ENCODE measurements around the gene BPIFB4.
"Not testable (repeated sequence)": the region's sequence is repeated elsewhere in the genome, so short reads cannot be mapped to it uniquely, and the experiment has no call there.

Gene BPIFB4

DNA sequence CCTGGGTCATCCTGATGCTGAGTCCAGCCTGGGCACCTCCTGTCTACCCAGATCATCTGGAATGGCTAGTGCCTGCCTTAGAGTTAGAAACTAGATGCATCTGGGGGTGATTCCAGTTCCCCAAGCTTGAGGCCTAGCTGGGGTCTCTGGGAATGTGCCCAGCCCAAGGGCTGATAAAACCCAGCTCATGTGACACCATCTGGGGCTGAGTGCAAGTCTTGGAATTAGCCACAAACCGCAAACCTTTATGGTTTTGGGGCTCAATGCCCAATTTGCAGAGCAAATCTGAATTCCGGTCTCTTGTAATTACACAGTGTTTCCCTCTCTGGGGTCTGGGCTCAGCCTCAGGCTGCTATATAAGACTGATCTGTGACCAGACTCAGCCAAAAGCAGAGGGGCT is at the start of gene BPIFB4:
BPIFB4 (plus strand) TSS at position 385 of the 400 bp plus-strand sequence. CDS start 1,884 bp downstream, outside the sequence.
- DNase-seq (ENCODE audit: low spot score): no peak

DNA sequence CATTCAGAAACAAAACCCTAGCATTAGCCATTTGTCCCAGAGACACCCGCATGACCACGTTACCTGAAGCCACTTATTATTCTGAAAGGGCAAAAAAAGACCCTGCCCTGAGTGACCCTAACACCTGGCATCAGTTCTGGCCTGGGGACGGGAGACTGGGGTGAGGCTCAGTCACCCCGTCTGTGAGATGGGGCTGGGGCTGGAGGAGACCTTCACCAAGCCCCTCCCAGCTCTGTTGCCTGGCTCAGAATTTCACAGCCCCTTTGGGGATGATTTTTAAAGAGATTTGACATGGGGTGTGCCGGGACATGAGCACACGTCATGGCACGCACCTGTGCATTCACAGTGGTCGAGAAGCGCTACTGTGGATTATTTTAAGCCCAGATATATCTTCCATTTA is 49.4 kb upstream of the BPIFB4 start:
- DNase-seq (ENCODE audit: low spot score): no peak

GRCh38 chr20:33030569-33030968 is 48.9 kb upstream of the BPIFB4 start:
- DNase-seq (ENCODE audit: low spot score): no peak

DNA sequence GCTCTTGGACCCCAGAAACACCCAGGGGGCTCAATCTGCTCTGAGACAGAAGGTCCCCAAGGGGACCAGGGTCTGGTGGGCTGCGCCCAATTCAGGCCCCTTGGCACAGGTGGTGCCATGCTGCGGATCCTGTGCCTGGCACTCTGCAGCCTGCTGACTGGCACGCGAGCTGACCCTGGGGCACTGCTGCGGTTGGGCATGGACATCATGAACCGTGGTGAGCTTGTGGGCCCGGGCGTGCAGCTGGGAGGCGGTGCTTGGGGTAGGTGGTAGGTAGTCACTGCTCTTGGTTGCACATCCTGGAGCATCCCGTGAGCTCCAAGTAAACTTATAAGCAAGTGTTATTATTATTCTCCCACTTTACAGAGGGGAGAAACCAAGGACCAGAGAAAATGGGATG is 47.9 kb upstream of the BPIFB4 start, which contains the start of gene BPIFB6:
BPIFB6 (plus strand) TSS at position 118 of the 400 bp plus-strand sequence; CDS start at position 118, 0 bp downstream.
- DNase-seq (ENCODE audit: low spot score): no peak

- no peak for DNase-seq (ENCODE audit: low spot score)
Observed at GRCh38 chr20:33032555-33032954, 46.9 kb upstream of the BPIFB4 start.

DNA sequence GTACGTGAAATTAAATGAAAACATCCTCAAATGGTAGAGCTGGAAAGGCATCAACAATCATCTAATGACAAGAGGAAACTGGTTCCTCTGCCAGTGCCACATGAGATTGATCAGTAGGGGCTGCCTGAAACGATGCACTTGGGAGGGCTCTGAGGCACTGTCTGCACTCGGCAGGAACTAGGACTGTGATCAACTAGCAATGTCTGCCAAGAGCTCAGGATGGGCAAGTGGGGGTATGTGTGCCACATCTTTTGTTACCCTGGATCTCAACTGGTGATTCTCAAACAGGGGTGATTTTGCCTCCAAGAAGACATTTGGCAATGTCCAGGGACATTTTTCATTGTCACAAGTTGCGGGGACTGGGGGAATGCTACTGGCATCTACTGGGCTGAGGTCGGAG is 46.1 kb upstream of the BPIFB4 start:
- DNase-seq (ENCODE audit: low spot score): no peak

- no peak for DNase-seq (ENCODE audit: low spot score)
Observed at GRCh38 chr20:33034115-33034514, 45.3 kb upstream of the BPIFB4 start.

DNA sequence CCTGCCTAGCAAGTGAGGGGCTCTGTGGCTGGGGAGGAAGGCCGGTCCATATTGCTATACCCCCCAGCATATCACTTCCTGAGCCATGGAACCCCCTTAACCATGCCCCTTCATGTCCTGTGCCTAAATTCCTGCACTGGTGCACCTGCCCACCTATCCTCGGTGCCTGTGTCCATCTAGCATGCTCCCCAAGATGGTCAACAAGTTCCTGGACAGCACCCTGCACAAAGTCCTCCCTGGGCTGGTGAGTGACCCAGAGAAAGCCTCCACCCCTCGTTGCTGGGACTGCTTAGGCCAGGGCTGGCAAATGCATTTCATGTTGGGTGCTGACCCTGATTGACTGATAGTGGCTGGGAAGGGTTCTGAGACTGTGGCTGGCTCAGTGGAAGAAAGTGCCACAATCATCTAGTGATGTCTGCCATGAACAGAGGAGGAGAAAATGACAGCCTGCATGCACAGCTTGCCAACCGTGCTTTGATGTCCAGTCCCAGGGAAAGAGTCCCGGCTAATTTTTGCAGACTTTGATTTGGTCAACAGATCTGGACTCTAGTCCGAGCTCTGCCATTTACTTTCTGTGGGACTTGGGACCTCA is 44.4 kb upstream of the BPIFB4 start:
- no peak for DNase-seq (ENCODE audit: low spot score)

- no peak for DNase-seq (ENCODE audit: low spot score)
Observed at GRCh38 chr20:33037456-33037855, 42.0 kb upstream of the BPIFB4 start.

DNA sequence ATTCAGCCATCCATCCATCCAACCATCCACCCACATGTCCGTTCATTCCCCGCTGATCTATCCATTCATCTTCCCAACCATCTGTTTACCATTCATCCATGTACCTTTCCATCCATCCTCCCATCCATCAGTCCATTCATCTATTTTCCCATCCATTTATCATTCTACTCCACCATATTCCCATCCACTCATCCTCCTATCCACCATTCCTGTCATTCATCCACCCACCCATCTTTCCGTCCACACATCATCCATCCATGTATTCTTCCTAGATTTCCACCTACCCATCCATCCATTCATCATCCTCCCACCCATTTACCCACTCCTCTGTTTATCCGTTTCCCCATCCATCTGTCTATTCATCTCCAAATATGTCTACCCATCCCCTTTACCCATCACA is 41.2 kb upstream of the BPIFB4 start:
- DNase-seq (ENCODE audit: low spot score): no peak

DNA sequence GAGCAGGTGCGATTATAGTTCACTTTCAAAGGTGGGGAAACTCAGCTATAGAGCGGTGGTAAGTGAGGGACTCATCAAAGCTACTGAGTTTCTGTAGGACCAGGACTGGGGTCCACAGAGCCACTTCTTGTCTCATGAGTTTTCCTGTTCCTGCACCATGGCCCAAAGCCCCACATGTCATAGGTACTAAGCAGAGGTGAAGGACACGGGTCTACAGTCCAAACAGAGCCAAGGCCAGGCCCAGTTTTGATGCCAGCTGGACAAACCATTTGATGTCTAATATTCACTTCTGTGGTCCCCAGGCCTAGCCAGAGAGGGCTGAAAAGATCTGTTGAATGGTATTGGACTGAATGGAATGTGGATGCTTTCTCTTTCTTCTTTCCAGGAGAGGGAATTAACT is 37.0 kb upstream of the BPIFB4 start:
- no peak for DNase-seq (ENCODE audit: low spot score)

- DNase-seq (ENCODE audit: low spot score): no peak
Observed at GRCh38 chr20:33042983-33043730, 36.3 kb upstream of the BPIFB4 start.

DNA sequence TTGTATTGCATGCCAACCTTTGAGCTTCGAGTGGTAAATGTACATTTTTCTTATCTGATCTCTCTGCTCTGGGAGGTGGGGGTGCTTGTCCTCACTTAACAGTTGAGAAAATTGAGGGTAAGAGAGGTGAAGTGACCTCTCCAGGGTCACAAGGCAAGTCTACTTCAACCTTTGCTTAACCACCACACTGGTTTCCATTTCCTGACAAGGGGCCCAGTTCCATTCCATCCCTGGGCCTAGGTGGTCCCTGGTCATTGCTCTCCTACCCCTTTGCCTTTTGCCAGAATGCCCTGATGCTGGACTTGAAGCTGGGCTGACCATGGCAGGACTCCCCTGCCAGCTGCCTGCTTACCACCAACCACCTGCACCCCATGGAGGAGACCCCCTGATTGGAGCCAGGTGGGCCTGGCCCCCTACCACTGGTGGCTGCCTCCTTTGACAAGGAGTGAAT is 35.7 kb upstream of the BPIFB4 start:
- DNase-seq (ENCODE audit: low spot score): no peak

GRCh38 chr20:33045129-33045721 is 34.2 kb upstream of the BPIFB4 start:
- not testable (repeated sequence) for DNase-seq (ENCODE audit: low spot score)

- DNase-seq (ENCODE audit: low spot score): no peak
Observed at GRCh38 chr20:33046412-33046811, 33.0 kb upstream of the BPIFB4 start.

DNA sequence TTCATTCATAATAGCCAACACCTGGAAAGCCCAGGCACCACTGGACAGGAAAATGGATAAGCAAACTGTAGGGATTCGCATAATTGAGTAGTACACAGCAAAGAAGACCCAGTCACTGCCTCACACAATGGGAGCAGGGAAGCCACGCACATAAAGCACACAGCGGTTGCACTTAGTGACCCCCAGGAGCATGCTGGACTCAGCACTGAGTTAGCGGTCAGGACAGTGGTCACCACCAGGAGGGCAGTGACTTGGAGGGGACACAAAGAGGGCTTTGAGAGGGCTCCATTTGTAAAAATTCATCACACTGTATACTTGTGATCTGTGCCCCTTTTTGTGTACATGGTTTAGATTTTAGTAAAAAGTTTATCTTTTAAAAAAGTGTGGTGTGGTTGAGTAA is 28.1 kb upstream of the BPIFB4 start:
- DNase-seq (ENCODE audit: low spot score): no peak

- DNase-seq (ENCODE audit: low spot score): no peak
Observed at GRCh38 chr20:33053291-33054106, 25.9 kb upstream of the BPIFB4 start, which contains the start of gene BPIFB3. Gene BPIFB3 (plus strand): TSS chr20:33053903. CDS start chr20:33055436, 1,533 bp downstream.

DNA sequence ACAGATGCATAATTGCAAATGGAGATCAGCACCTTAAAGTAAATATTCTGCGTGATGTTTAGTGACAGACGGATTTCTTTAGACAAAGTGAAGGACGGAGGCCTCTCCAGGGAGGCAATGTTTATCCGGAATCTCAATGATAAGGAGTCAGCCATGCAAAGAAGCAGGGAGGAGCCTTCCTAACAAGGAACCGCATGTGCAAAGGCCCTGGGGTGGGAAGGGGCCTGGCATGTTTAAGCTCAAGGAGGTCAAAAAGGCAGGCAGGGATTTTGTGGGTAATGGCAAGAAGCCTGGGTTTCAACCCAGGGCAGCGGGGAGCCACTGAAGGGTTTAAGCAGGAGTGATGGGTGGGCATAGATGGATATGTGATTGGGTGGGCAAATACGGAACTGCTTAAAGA is 25.1 kb upstream of the BPIFB4 start:
- DNase-seq (ENCODE audit: low spot score): no peak

DNA sequence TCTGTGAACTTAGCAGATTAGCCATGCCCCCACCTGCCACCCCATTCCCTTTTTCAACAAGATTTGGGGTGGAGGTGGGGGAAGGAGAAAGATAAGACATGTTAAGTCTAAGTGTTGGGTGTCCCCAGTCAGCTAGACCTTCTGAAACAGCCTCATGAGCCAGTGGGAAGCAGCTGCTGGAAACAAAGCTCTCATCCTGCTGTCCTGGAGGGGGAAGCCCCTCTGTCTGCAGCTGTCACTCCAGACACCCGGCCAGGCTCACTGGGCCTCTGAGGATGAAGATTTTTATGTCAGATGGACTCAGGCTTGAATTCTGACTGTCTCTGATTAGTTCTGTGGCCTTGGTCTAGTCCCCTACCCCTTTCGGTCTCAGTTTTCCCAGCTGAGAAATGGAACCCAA is 24.7 kb upstream of the BPIFB4 start:
- DNase-seq (ENCODE audit: low spot score): no peak

DNA sequence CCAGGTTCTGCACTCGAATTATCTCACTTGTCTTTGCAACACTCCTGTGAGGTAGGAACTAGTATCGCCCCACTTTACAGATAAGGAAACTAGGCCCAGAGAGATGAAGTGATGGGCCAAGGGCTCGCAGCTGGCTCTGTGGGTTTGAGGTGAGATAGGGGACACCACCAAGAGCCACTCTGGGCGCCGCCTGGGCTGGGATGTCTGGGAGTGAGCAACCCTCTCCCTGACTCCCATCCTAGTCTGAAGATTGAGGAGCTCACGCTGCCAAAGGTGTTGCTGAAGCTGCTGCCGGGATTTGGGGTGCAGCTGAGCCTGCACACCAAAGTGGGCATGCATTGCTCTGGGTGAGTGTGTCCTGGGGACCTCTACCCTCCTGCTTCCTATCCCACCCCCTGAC is 20.3 kb upstream of the BPIFB4 start:
- no peak for DNase-seq (ENCODE audit: low spot score)

DNA sequence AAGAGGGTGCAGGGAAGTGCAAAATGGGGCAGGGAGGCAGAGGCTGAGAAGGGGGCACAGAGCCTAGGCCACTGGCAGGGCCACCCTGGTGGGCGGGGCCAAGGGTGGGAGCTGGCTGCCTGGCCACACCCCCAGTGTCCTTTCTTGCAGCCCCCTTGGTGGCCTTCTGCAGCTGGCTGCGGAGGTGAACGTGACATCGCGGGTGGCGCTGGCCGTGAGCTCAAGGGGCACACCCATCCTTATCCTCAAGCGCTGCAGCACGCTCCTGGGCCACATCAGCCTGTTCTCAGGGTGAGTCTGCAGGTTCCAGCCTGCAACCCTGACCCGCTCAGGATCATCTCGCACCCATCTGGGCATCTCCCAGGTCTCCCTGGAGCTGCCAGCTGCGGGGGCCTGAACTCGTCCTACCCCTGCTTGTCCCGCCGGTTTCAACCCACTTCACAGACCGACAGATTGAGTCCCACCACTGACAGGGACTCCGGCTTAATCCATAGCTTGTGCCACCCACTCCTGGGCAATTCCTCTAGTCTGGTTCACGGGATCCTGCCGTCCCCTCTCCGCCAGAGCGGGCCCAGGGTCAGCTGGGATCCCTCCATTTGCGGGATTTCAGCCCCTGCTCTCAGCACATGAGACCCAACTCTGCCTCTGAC is 19.6 kb upstream of the BPIFB4 start:
- no peak for DNase-seq (ENCODE audit: low spot score)

DNA sequence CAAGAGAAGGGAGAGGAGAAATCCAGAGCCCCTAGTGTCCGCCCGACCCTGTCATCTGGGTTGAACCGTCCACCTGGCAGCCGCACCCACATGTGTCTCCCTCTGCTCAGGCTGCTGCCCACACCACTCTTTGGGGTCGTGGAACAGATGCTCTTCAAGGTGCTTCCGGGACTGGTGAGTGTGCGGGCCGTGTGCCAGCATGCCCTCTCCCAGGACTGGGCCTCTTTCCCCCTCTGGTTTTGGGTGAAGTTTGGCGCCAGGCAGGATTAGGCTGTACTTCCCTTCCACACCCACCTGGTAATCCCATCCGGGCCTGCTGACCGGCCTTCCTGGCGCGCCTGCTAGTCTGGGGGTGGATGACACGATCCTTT is 17.8 kb upstream of the BPIFB4 start:
- no peak for DNase-seq (ENCODE audit: low spot score)
